SK-N-SH (cell line): ENCODE data around the gene TUFM. TPM values are rescaled to one million over a fixed set of nuclear protein-coding genes. Genes with fewer than 3 reads are reported as not detected.
"Not testable (repeated sequence)": the region's sequence is repeated elsewhere in the genome, so short reads cannot be mapped to it uniquely, and the experiment has no call there.

Experiments used
- CTCF ChIA-PET: fragments of 300-600, 350-600 bp; formaldehyde crosslinking; extraction: SDS; loops from one replicate; lab custom pipeline; 2021; lab: Yijun Ruan, JAX
- POLR2A ChIA-PET: fragments of 350-600 bp; sonication (Branson Sonifier 250); formaldehyde crosslinking; extraction: SDS; loops from one replicate; lab custom pipeline; 2020; ENCODE audit warnings: antibody characterized with exemption, inconsistent platforms; lab: Yijun Ruan, JAX
- DNase-seq: peaks from one replicate; pipeline ENCODE4 v3.0.0; 2012
- H2AFZ ChIP-seq: fragments of 200-600 bp; sonication (generic); 2 replicates; pipeline ENCODE4 v1.8.1; 2016; ENCODE audit warnings: antibody characterized with exemption, mild to moderate bottlenecking, low read depth
- H3F3A ChIP-seq: fragments of 200-600 bp; sonication (generic); replicated peaks from 2 replicates; pipeline ENCODE3; 2016; ENCODE audit warnings: antibody characterized with exemption, mild to moderate bottlenecking; ENCODE audit not compliant: insufficient read depth
- H3K27ac ChIP-seq, 2 experiments: fragments of 200-500 bp in 1 of 2; fragments of 200-600 bp in 1 of 2; sonication (Bioruptor generic) in 1 of 2; sonication (generic), shearing (Covaris generic) in 1 of 2; 2 replicates each; pipeline versions ENCODE4 v1.5.1 to v1.6.1; 2014 to 2016; ENCODE audit warnings: low read depth in 2 of 2, inconsistent platforms in 1 of 2, low read length in 1 of 2, mild to moderate bottlenecking in 1 of 2, mixed read lengths in 1 of 2
- H3K27me3 ChIP-seq: fragments of 200-600 bp; sonication (generic), shearing (Covaris generic); 2 replicates; pipeline ENCODE4 v1.6.1; 2016; ENCODE audit warnings: mixed run types; ENCODE audit not compliant: insufficient read depth
- H3K36me3 ChIP-seq, 2 experiments: fragments of 200-500 bp in 1 of 2; fragments of 200-600 bp in 1 of 2; sonication (Bioruptor generic) in 1 of 2; sonication (generic) in 1 of 2; replicated peaks in 1 of 2; 2 replicates each; pipeline versions ENCODE3 to v1.5.1; 2014 to 2016; ENCODE audit warnings: low read length in 1 of 2, mild to moderate bottlenecking in 1 of 2; ENCODE audit not compliant: insufficient read depth in 2 of 2, control insufficient read depth in 1 of 2
- H3K4me1 ChIP-seq, 2 experiments: fragments of 200-500 bp in 1 of 2; fragments of 200-600 bp in 1 of 2; sonication (Bioruptor generic) in 1 of 2; sonication (generic), shearing (Covaris generic) in 1 of 2; 2 replicates each; pipeline versions ENCODE4 v1.5.1 to v1.6.1; 2014 to 2016; ENCODE audit warnings: low read depth in 1 of 2, low read length in 1 of 2, mixed run types in 1 of 2; ENCODE audit not compliant: insufficient read depth in 2 of 2, control insufficient read depth in 1 of 2
- H3K4me2 ChIP-seq: fragments of 200-600 bp; sonication (generic), shearing (Covaris generic); 2 replicates; pipeline ENCODE4 v1.6.1; 2017; ENCODE audit warnings: mixed run types
- H3K4me3 ChIP-seq, 2 experiments: fragments of 200-500 bp in 1 of 2; fragments of 200-600 bp in 1 of 2; sonication (Bioruptor generic) in 1 of 2; sonication (generic), shearing (Covaris generic) in 1 of 2; 2 replicates each; pipeline versions ENCODE4 v1.5.1 to v1.8.1; 2014 to 2016; ENCODE audit warnings: low read depth in 2 of 2, inconsistent platforms in 1 of 2, low read length in 1 of 2, mild to moderate bottlenecking in 1 of 2, mixed read lengths in 1 of 2, moderate library complexity in 1 of 2
- H3K79me2 ChIP-seq: fragments of 200-600 bp; sonication (generic); 2 replicates; pipeline ENCODE4 v1.8.1; 2017; ENCODE audit warnings: mild to moderate bottlenecking; ENCODE audit not compliant: insufficient read depth
- H3K9ac ChIP-seq: fragments of 200-600 bp; sonication (generic); 2 replicates; pipeline ENCODE4 v1.6.1; 2017; ENCODE audit warnings: mixed run types
- H3K9me2 ChIP-seq: fragments of 200-600 bp; sonication (generic); 2 replicates; pipeline ENCODE4 v1.6.1; 2017; ENCODE audit warnings: mixed run types
- H3K9me3 ChIP-seq: fragments of 200-600 bp; sonication (generic); 2 replicates; pipeline ENCODE4 v1.6.1; 2017; ENCODE audit warnings: mixed run types, mild to moderate bottlenecking, moderate library complexity
- H4K20me1 ChIP-seq: fragments of 200-600 bp; sonication (generic); 2 replicates; pipeline ENCODE4 v1.6.1; 2017; ENCODE audit warnings: mild to moderate bottlenecking, mixed run types; ENCODE audit not compliant: insufficient read depth
- GABPA ChIP-seq: IDR thresholded peaks from 2 replicates; pipeline ENCODE4 v1.4.0; 2012; ENCODE audit warnings: low read depth, mild to moderate bottlenecking
- MEF2A ChIP-seq: IDR thresholded peaks from 2 replicates; pipeline ENCODE4 v1.4.0; 2012; ENCODE audit warnings: low read depth, borderline replicate concordance
- MXI1 ChIP-seq: IDR thresholded peaks from 2 replicates; pipeline ENCODE4 v1.6.1; 2012; ENCODE audit warnings: mild to moderate bottlenecking, low read depth, low read length, improper control_type of control experiment
- NFIC ChIP-seq: IDR thresholded peaks from 2 replicates; pipeline ENCODE4 v1.4.0; 2012; ENCODE audit warnings: borderline replicate concordance
- SIN3A ChIP-seq: IDR thresholded peaks from 2 replicates; pipeline ENCODE4 v1.6.1; 2012; ENCODE audit warnings: low read depth, mild to moderate bottlenecking, low read length, moderate library complexity, borderline replicate concordance
- SMC3 ChIP-seq: IDR thresholded peaks from 2 replicates; pipeline ENCODE4 v1.6.1; 2012; ENCODE audit warnings: low read depth, low read length, improper control_type of control experiment
- TAF1 ChIP-seq: IDR thresholded peaks from 2 replicates; pipeline ENCODE4 v1.6.1; 2012; ENCODE audit warnings: low read depth, mild to moderate bottlenecking, low read length, moderate library complexity, borderline replicate concordance
- TCF12 ChIP-seq: IDR thresholded peaks from 2 replicates; pipeline ENCODE4 v1.4.0; 2012
- YY1 ChIP-seq: IDR thresholded peaks from 2 replicates; pipeline ENCODE4 v1.4.0; 2012; ENCODE audit warnings: low read depth, mild to moderate bottlenecking
- WGBS: methylation state at CpG from one replicate; pipeline ENCODE4 v1.1.6; 2017; ENCODE audit warnings: low lambda C conversion rate; 5-methylcytosine and 5-hydroxymethylcytosine counted together
- polyA plus RNA-seq, 3 experiments: library from polyadenylated mRNA; depleted of rRNA; stranded (reverse); fragments of >200 nt; gene quantifications; 2 replicates each; pipeline ENCODE4 v1.2.3, GENCODE V29; 2012
- TF ChIP-seq, protein P1 (sequence below): IDR thresholded peaks from 2 replicates; pipeline ENCODE4 v1.6.1; 2012; ENCODE audit warnings: mild to moderate bottlenecking, low read depth, low read length, moderate library complexity
- TF ChIP-seq, protein P2 (sequence below): fragments of 200-600 bp; sonication (generic); IDR thresholded peaks from 2 replicates; pipeline ENCODE4 v1.6.1; 2017; ENCODE audit warnings: antibody characterized with exemption, mild to moderate bottlenecking, moderate library complexity
- TF ChIP-seq, protein P3 (sequence below): IDR thresholded peaks from 2 replicates; pipeline ENCODE4 v1.4.0; 2012; ENCODE audit warnings: low read depth
- TF ChIP-seq, protein P4 (sequence below): IDR thresholded peaks from 2 replicates; pipeline ENCODE4 v1.4.0; 2012; ENCODE audit warnings: low read depth, borderline replicate concordance
- TF ChIP-seq, protein P5 (sequence below): IDR thresholded peaks from 2 replicates; pipeline ENCODE4; 2012

The TUFM gene
- polyA plus RNA-seq, 1 of the 3 experiments (the other 2 are of a cell fraction), result 358 TPM

DNA sequence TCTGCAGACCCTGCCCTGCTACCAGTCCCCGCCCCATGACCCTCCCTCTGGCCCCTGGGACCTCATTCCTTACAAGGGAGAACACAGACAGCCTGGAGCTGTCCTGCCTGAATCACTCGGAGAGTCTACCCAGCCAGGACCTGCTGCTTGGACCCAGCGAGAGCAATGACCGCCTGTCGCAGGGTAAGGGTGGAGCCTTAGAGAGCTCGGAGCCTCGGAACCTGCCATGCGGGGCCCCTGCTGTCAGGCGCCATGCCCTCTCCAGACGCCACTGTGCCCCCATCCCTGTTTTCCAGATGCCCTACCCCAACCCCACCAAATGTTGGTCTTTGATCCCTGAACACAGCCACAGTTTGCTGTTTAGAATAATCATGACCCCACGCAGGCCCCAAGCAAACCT is 23.1 kb upstream of the TUFM start (continued):
- TF ChIP-seq, protein P1, sequence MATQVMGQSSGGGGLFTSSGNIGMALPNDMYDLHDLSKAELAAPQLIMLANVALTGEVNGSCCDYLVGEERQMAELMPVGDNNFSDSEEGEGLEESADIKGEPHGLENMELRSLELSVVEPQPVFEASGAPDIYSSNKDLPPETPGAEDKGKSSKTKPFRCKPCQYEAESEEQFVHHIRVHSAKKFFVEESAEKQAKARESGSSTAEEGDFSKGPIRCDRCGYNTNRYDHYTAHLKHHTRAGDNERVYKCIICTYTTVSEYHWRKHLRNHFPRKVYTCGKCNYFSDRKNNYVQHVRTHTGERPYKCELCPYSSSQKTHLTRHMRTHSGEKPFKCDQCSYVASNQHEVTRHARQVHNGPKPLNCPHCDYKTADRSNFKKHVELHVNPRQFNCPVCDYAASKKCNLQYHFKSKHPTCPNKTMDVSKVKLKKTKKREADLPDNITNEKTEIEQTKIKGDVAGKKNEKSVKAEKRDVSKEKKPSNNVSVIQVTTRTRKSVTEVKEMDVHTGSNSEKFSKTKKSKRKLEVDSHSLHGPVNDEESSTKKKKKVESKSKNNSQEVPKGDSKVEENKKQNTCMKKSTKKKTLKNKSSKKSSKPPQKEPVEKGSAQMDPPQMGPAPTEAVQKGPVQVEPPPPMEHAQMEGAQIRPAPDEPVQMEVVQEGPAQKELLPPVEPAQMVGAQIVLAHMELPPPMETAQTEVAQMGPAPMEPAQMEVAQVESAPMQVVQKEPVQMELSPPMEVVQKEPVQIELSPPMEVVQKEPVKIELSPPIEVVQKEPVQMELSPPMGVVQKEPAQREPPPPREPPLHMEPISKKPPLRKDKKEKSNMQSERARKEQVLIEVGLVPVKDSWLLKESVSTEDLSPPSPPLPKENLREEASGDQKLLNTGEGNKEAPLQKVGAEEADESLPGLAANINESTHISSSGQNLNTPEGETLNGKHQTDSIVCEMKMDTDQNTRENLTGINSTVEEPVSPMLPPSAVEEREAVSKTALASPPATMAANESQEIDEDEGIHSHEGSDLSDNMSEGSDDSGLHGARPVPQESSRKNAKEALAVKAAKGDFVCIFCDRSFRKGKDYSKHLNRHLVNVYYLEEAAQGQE, result no peak
- TF ChIP-seq, protein P2, sequence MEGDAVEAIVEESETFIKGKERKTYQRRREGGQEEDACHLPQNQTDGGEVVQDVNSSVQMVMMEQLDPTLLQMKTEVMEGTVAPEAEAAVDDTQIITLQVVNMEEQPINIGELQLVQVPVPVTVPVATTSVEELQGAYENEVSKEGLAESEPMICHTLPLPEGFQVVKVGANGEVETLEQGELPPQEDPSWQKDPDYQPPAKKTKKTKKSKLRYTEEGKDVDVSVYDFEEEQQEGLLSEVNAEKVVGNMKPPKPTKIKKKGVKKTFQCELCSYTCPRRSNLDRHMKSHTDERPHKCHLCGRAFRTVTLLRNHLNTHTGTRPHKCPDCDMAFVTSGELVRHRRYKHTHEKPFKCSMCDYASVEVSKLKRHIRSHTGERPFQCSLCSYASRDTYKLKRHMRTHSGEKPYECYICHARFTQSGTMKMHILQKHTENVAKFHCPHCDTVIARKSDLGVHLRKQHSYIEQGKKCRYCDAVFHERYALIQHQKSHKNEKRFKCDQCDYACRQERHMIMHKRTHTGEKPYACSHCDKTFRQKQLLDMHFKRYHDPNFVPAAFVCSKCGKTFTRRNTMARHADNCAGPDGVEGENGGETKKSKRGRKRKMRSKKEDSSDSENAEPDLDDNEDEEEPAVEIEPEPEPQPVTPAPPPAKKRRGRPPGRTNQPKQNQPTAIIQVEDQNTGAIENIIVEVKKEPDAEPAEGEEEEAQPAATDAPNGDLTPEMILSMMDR, result no peak
- TF ChIP-seq, protein P3, sequence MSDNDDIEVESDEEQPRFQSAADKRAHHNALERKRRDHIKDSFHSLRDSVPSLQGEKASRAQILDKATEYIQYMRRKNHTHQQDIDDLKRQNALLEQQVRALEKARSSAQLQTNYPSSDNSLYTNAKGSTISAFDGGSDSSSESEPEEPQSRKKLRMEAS, result no peak

DNA sequence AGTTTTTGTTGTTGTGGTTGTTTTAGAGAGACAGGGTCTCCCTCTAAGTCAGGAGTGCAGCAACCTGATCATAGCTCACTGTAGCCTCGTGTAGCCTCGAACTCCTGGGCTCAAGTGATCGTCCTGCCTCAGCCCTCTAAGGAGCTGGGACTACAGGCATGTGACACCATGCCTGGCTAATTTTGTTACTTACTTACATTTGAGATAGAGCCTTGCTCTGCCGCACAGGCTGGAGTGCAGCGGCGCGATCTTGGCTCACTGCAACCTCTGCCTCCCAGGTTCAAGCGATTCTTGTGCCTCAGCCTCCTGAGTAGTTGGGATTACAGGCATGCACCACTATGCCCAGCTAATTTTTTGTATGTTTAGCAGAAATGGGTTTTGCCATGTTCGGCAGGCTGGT is 21.5 kb upstream of the TUFM start:
- CTCF ChIA-PET, result interaction anchor here (2.0 kb wide), 1 partner anchor 78 kb away, joined by 5 read pairs; no protein-coding TSS in a partner anchor

DNA sequence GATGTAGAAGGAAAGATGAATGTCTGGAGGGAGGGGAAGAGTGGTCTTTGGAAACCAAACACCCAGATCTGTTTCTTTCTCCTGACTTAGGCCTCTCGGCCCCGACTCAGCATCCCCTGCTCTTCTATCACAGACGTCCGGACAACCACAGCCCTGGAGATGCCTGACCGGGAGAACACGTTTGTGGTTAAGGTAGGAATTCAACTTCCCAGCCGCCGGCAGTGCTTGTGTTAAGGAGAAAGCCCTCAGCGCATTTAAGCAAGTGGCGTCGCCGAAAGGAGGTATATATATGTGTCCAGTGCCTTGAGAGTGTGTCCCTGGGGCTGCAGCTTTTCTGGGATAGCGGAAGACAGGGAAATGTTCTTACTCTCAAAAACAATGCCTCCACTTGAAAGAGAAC is 21.1 kb upstream of the TUFM start:
- WGBS, result 95% methylated on average over 13 of the region's 13 CpGs
- Histone ChIP-seq H3K36me3 (peaks cover 12 to 44% of the 10 kb centered on the region in 2 experiments), H3K4me2 (no peak overlapping the region), H3K27ac (no peak overlapping the region), H3K9me2 (no peaks in the 10 kb centered on the region), H3K27me3 (no peaks in the 10 kb centered on the region), H3F3A (no peaks in the 10 kb centered on the region), H3K4me3 (no peak overlapping the region), H3K4me1 (peaks cover 9 to 13% of the 10 kb centered on the region in 2 experiments; a peak in 3 of 4 replicates), H2AFZ (no peak overlapping the region), H4K20me1 (0 out of 2 replicates have a peak, but pooled peaks cover 5% of the 10 kb centered on the region), H3K9ac (no peak overlapping the region), H3K9me3 (no peaks in the 10 kb centered on the region), H3K79me2 (peaks cover 44% of the 10 kb centered on the region)
- ChIA-PET CTCF (interaction anchor here (2.0 kb wide), 1 partner anchor 78 kb away, joined by 5 read pairs; no protein-coding TSS in a partner anchor), POLR2A (no interaction called here)
- DNase-seq, result no peak
- TF ChIP-seq TCF12 (no peak), NFIC (no peak), SIN3A (no peak), YY1 (no peak), TAF1 (no peak), GABPA (no peak), SMC3 (no peak), MEF2A (no peak), MXI1 (no peak)
- TF ChIP-seq, protein P4, sequence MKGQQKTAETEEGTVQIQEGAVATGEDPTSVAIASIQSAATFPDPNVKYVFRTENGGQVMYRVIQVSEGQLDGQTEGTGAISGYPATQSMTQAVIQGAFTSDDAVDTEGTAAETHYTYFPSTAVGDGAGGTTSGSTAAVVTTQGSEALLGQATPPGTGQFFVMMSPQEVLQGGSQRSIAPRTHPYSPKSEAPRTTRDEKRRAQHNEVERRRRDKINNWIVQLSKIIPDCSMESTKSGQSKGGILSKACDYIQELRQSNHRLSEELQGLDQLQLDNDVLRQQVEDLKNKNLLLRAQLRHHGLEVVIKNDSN, result no peak
- TF ChIP-seq, protein P2, result no peak
- TF ChIP-seq, protein P5, sequence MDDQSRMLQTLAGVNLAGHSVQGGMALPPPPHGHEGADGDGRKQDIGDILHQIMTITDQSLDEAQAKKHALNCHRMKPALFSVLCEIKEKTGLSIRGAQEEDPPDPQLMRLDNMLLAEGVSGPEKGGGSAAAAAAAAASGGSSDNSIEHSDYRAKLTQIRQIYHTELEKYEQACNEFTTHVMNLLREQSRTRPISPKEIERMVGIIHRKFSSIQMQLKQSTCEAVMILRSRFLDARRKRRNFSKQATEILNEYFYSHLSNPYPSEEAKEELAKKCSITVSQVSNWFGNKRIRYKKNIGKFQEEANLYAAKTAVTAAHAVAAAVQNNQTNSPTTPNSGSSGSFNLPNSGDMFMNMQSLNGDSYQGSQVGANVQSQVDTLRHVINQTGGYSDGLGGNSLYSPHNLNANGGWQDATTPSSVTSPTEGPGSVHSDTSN, result no peak

More for the DNA sequence above, 21.5 kb upstream of the TUFM start:
- H3F3A ChIP-seq, H2AFZ ChIP-seq, H3K4me3 ChIP-seq, H3K27ac ChIP-seq, H3K27me3 ChIP-seq, POLR2A ChIA-PET, H3K9me2 ChIP-seq, H3K9ac ChIP-seq, H3K9me3 ChIP-seq, DNase-seq, H3K4me2 ChIP-seq, H4K20me1 ChIP-seq: not testable (repeated sequence)
- Histone ChIP-seq H3K36me3 (peaks cover 12 to 48% of the 10 kb centered on the region in 2 experiments), H3K4me1 (peaks cover 7 to 13% of the 10 kb centered on the region in 2 experiments; a peak in 2 of 4 replicates), H3K79me2 (peaks cover 40% of the 10 kb centered on the region)
- whole genome bisulfite sequencing, result 90% methylated on average over 8 of the region's 9 CpGs
